ENCODE data around the gene EP400. TPM values are rescaled to one million over a fixed set of nuclear protein-coding genes. Genes with fewer than 3 reads are reported as not detected.

EP400 gene
- total RNA-seq, 1 donor, result 14.7 TPM

DNA sequence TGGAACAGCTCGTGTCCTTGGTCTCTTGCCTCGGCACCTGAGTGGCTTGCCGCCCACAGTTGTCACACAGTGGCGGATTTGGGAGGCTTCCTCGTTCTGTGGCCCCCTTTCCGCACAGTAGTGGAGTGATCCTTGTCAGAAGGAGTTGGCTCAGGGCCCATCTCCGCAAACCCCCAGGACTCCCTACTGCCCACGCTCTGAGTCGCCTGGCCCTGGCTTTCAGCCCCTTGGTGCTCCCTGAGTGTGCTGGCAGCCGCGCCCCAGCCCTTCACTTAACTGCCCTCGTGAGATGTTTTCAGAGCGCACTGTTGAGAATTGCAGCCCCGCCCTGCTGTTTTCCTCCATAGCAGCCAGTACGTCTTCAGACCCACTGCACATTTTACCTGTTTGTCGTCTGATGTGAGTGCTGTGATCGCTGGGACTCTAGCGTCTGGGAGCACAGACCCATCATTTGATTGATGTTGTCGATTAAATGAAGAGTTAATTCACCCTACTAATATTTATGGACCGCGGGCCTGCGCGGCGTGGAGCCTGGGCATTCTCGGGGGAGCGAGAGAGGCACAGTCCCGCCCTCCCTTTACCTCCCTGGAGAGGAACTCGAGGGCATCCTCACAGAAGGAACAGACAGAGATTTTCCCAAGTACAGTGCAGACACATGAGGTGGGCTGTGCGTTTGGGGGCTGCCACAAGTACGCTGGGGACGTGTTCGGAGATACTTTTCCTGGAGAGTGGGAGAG is 102.6 kb downstream of the EP400 start:
- TF ChIP-seq, protein P1, sequence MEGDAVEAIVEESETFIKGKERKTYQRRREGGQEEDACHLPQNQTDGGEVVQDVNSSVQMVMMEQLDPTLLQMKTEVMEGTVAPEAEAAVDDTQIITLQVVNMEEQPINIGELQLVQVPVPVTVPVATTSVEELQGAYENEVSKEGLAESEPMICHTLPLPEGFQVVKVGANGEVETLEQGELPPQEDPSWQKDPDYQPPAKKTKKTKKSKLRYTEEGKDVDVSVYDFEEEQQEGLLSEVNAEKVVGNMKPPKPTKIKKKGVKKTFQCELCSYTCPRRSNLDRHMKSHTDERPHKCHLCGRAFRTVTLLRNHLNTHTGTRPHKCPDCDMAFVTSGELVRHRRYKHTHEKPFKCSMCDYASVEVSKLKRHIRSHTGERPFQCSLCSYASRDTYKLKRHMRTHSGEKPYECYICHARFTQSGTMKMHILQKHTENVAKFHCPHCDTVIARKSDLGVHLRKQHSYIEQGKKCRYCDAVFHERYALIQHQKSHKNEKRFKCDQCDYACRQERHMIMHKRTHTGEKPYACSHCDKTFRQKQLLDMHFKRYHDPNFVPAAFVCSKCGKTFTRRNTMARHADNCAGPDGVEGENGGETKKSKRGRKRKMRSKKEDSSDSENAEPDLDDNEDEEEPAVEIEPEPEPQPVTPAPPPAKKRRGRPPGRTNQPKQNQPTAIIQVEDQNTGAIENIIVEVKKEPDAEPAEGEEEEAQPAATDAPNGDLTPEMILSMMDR (IDR thresholded peaks at IDR 0.05; ENCODE audit: insufficient read depth, low read length), result no peak
- no peak for DNase-seq (ENCODE audit: low read depth)
- no peak overlapping the region for H3K4me3 ChIP-seq (ENCODE audit: low read depth, low read length)

DNA sequence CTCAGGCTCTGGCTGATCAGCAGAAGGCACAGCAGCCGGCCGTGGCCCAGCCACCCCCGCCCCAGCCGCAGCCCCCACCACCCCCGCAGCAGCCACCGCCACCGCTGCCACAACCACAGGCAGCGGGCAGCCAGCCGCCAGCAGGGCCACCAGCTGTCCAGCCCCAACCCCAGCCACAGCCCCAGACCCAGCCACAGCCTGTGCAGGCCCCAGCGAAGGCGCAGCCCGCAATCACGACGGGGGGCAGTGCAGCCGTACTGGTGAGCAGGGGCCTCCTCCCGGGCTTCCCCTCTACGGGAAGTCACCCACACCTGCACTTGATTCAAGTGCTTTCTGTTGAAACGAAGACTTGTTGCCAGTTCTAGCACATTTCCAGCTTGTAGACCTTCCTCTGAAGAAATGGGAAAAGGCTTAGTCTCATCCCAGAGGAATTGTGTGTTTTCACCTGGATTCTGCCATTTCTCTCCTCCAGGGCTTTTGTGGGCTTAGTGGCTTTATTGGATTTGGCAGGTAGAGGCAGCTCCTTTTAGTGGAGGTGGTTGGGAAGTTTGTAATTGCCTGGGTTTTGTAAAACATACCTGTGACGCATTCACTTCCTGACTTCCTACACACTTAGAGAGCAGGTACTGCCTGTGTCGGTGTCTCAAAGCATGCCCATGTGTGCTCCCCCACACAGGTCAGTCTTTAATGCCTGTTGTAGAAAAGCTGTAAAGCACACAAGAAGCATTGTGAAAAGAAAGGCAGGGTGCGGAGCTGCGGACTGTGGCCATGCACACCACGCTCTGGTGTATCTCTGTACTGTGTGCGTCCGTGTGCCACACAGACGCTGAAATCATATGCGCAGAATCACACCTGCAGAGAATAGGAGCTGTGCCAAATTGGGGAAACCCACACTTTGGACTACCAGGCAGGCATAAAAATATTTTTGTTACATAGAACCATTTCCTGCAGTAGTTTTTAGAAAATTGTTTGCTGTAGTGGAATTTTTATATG is 103.9 kb downstream of the EP400 start:
- TF ChIP-seq, protein P1 (IDR thresholded peaks at IDR 0.05; ENCODE audit: insufficient read depth, low read length), result no peak
- no peak overlapping the region for H3K4me3 ChIP-seq (ENCODE audit: low read depth, low read length)
- no peak for DNase-seq (ENCODE audit: low read depth)

DNA sequence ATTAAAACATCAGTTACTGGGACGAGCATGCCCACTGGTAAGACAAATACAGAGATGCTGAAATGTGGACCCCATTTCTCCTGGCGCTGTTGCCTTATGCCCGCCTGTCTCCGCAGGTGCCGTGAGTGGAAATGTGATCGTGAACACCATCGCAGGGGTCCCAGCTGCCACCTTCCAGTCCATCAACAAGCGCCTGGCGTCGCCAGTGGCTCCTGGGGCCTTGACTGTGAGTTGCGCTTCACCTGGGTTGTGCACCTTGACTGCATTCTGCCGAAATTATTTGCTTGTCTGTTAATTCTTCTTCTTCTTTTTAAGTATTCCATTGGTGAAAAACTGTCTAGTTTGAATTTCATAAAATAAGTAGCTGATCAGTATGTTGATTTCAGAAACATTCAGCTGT is 105.2 kb downstream of the EP400 start:
- DNase-seq (ENCODE audit: low read depth), result no peak
- TF ChIP-seq, protein P1 (IDR thresholded peaks at IDR 0.05; ENCODE audit: insufficient read depth, low read length), result no peak

DNA sequence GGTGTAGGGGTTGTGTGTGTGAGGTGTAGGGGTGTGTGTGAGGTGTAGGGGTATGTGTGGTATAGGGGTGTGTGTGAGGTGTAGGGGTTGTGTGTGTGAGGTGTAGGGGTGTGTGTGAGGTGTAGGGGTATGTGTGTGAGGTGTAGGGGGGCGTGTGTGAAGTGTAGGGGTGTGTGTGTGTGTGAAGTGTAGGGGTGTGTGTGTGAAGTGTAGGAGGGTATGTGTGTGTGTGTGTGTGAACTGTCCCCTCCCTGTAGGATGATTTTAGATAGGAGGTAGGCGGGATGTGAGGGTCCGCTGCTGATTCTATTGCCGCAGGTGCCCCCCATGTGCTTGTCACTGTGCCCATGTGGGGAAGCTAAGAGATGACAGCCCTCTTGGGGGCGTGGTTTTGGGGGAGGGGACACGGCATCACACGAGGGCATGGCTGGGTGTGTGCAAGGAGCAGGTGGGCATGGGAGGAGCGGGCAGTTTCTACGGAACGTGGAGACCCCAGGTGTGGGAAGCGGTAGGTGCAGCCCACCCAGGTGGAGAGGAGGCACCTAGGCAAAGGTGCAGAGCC is 105.9 kb downstream of the EP400 start:
- TF ChIP-seq, protein P1 (IDR thresholded peaks at IDR 0.05; ENCODE audit: insufficient read depth, low read length), result no peak
- no peak for DNase-seq (ENCODE audit: low read depth)
- H3K4me3 ChIP-seq (ENCODE audit: low read depth, low read length), result no peak overlapping the region

More for the DNA sequence above, 105.2 kb downstream of the EP400 start:
- H3K4me3 ChIP-seq (ENCODE audit: low read depth, low read length), result no peak overlapping the region

DNA sequence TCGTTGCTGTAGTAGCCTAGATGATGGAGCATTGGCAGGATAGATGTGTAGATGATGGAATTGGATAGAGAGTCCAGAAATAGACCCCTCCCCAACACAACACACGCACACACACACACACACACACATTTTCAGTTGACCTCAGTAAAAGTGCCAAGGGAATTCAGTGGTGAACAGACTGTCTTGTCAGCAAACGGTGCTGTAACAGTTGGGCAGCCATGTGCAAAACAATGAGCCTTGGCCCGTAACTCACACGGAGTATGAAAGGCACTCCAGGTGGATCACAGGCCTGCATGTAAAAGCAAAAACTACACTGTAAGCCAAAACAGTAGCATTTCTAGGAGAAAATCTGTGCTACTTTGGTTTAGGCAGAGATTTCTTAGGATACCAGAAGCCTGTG is 106.6 kb downstream of the EP400 start:
- no peak for DNase-seq (ENCODE audit: low read depth)
- TF ChIP-seq, protein P1 (IDR thresholded peaks at IDR 0.05; ENCODE audit: insufficient read depth, low read length), result no peak
- H3K4me3 ChIP-seq (ENCODE audit: low read depth, low read length), result no peak overlapping the region

DNA sequence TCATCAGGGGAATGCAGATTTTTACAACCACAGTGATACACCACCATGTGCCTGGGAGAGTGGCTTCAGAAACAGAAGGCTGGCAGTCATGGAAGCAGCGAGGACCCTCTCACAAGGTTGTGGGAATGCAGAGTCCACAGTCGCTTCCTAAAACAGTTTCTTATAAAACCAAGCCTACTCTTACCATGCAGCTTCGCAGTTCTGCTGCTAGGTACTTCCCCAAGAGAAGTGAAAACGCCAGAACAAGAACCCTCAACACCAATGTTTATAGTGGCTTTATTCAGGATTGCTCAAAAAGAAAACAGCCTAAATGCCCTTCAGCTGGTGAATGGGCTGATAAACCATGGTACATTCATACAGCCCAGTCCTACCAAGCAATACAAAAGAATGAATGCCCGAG is 107.2 kb downstream of the EP400 start:
- TF ChIP-seq, protein P1 (IDR thresholded peaks at IDR 0.05; ENCODE audit: insufficient read depth, low read length), result no peak
- H3K4me3 ChIP-seq (ENCODE audit: low read depth, low read length), result no peak overlapping the region
- DNase-seq (ENCODE audit: low read depth), result no peak
